ENCODE measurements around the gene DCAF11. TPM values are rescaled to one million over a fixed set of nuclear protein-coding genes. Genes with fewer than 3 reads are reported as not detected.

The DCAF11 gene
- total and polyA plus RNA-seq, 2 of the 13 experiments (the other 11 are each of a cell fraction or from before 2014, with no cell fraction given): 150 to 257 TPM

- TF ChIP-seq ZNF646 (CRISPR knock-in tag; IDR thresholded peaks at IDR 0.05) (no peak), RORA (CRISPR knock-in tag; IDR thresholded peaks at IDR 0.05) (no peak), PHF20 (CRISPR knock-in tag; IDR thresholded peaks at IDR 0.05) (no peak), CEBPB (IDR thresholded peaks at IDR 0.05; ENCODE audit: borderline replicate concordance, low read depth, low read length) (peak; percentile 65), CREB1 (IDR thresholded peaks at IDR 0.05) (peak; percentile 91), CREB1 (CRISPR knock-in tag; IDR thresholded peaks at IDR 0.05) (no peak), SCMH1 (CRISPR knock-in tag; IDR thresholded peaks at IDR 0.05; ENCODE audit: borderline replicate concordance) (no peak), ZNF234 (CRISPR knock-in tag; conservative IDR thresholded peaks at IDR 0.05) (no peak), ZNF747 (CRISPR knock-in tag; IDR thresholded peaks at IDR 0.05; ENCODE audit: borderline replicate concordance) (peak; percentile 97), POLR2AphosphoS2 (IDR thresholded peaks at IDR 0.05; ENCODE audit: low read depth, low read length) (0 out of 2 replicates have a peak, but pooled peaks have one; percentile 3), ZNF572 (CRISPR knock-in tag; IDR thresholded peaks at IDR 0.05) (no peak), ZNF605 (CRISPR knock-in tag; IDR thresholded peaks at IDR 0.05) (no peak), RAD21 (CRISPR knock-in tag; IDR thresholded peaks at IDR 0.05) (peak; percentile 84), TCF7L2 (IDR thresholded peaks at IDR 0.05; ENCODE audit: low read depth, low read length) (no peak), KLF9 (CRISPR knock-in tag; IDR thresholded peaks at IDR 0.05; ENCODE audit: low read depth) (no peak)
- TF ChIP-seq, protein P1, sequence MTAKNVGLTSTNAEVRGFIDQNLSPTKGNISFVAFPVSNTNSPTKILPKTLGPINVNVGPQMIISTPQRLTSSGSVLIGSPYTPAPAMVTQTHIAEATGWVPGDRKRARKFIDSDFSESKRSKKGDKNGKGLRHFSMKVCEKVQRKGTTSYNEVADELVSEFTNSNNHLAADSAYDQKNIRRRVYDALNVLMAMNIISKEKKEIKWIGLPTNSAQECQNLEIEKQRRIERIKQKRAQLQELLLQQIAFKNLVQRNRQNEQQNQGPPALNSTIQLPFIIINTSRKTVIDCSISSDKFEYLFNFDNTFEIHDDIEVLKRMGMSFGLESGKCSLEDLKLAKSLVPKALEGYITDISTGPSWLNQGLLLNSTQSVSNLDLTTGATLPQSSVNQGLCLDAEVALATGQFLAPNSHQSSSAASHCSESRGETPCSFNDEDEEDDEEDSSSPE (CRISPR knock-in tag; IDR thresholded peaks at IDR 0.05): peak; percentile 96
- TF ChIP-seq, protein P2, sequence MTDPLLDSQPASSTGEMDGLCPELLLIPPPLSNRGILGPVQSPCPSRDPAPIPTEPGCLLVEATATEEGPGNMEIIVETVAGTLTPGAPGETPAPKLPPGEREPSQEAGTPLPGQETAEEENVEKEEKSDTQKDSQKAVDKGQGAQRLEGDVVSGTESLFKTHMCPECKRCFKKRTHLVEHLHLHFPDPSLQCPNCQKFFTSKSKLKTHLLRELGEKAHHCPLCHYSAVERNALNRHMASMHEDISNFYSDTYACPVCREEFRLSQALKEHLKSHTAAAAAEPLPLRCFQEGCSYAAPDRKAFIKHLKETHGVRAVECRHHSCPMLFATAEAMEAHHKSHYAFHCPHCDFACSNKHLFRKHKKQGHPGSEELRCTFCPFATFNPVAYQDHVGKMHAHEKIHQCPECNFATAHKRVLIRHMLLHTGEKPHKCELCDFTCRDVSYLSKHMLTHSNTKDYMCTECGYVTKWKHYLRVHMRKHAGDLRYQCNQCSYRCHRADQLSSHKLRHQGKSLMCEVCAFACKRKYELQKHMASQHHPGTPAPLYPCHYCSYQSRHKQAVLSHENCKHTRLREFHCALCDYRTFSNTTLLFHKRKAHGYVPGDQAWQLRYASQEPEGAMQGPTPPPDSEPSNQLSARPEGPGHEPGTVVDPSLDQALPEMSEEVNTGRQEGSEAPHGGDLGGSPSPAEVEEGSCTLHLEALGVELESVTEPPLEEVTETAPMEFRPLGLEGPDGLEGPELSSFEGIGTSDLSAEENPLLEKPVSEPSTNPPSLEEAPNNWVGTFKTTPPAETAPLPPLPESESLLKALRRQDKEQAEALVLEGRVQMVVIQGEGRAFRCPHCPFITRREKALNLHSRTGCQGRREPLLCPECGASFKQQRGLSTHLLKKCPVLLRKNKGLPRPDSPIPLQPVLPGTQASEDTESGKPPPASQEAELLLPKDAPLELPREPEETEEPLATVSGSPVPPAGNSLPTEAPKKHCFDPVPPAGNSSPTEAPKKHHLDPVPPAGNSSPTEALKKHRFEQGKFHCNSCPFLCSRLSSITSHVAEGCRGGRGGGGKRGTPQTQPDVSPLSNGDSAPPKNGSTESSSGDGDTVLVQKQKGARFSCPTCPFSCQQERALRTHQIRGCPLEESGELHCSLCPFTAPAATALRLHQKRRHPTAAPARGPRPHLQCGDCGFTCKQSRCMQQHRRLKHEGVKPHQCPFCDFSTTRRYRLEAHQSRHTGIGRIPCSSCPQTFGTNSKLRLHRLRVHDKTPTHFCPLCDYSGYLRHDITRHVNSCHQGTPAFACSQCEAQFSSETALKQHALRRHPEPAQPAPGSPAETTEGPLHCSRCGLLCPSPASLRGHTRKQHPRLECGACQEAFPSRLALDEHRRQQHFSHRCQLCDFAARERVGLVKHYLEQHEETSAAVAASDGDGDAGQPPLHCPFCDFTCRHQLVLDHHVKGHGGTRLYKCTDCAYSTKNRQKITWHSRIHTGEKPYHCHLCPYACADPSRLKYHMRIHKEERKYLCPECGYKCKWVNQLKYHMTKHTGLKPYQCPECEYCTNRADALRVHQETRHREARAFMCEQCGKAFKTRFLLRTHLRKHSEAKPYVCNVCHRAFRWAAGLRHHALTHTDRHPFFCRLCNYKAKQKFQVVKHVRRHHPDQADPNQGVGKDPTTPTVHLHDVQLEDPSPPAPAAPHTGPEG (CRISPR knock-in tag; IDR thresholded peaks at IDR 0.05): peak; percentile 84; the same call in 1 of the 2 replicates
These were observed 26.7 kb downstream of the DCAF11 start, which contains the start of gene EMC9 (continued) for GRCh38 chr14:24141097-24141880.
